CD4-positive, CD25-positive, alpha-beta regulatory T cell (primary cell): Measurements from ENCODE around the gene OSBPL3. TPM values are rescaled to one million over a fixed set of nuclear protein-coding genes. Genes with fewer than 3 reads are reported as not detected.

Source experiments
- ATAC-seq, 2 donors: fragments of 150-1000 bp; cut with Tn5 transposase; one replicate each; pipeline ENCODE4 v1.10.0; 2021; ENCODE audit warnings: low read depth in 2 of 2, moderate number of reproducible peaks in 2 of 2, moderate library complexity in 1 of 2
- DNase-seq, 3 donors: peaks; one replicate each; pipeline versions ENCODE4 v3.0.0 to v3.0.0-alpha.2; 2012 to 2022; ENCODE audit warnings: mixed read lengths in 1 of 3
- H3K27ac ChIP-seq: one replicate; pipeline ENCODE4 v1.7.0; 2013; ENCODE audit warnings: mild to moderate bottlenecking, low read length; ENCODE audit not compliant: insufficient read depth, poor library complexity, severe bottlenecking
- H3K27me3 ChIP-seq: one replicate; pipeline ENCODE4 v1.7.0; 2013; ENCODE audit warnings: low read length; ENCODE audit not compliant: control insufficient read depth, insufficient read depth
- H3K36me3 ChIP-seq: one replicate; pipeline ENCODE4 v1.7.0; 2013; ENCODE audit warnings: mild to moderate bottlenecking, low read length, moderate library complexity; ENCODE audit not compliant: control insufficient read depth, insufficient read depth
- H3K4me1 ChIP-seq: 2 replicates; pipeline ENCODE4 v1.7.0; 2013; ENCODE audit warnings: mild to moderate bottlenecking, low read length; ENCODE audit not compliant: insufficient read depth, control insufficient read depth, poor library complexity, severe bottlenecking
- H3K4me3 ChIP-seq: one replicate; pipeline ENCODE4 v1.7.0; 2013; ENCODE audit warnings: low read depth, mild to moderate bottlenecking, low read length, moderate library complexity
- H3K9me3 ChIP-seq, 2 experiments: 1 replicate in 1 of 2; 2 replicates in 1 of 2; pipeline ENCODE4 v1.7.0; 2013; ENCODE audit warnings: low read length in 2 of 2, mild to moderate bottlenecking in 1 of 2, moderate library complexity in 1 of 2; ENCODE audit not compliant: control insufficient read depth in 2 of 2
- H3K27ac Mint-ChIP-seq, 3 donors: one replicate each; pipeline ENCODE4 v1.8.0; 2020 to 2022; ENCODE audit warnings: mild to moderate bottlenecking in 3 of 3, mixed read lengths in 3 of 3, moderate library complexity in 2 of 3
- H3K27me3 Mint-ChIP-seq: one replicate; pipeline ENCODE4 v1.8.0; 2022; ENCODE audit warnings: mild to moderate bottlenecking, mixed read lengths
- H3K36me3 Mint-ChIP-seq: one replicate; pipeline ENCODE4 v1.8.0; 2020; ENCODE audit warnings: mixed read lengths
- H3K4me1 Mint-ChIP-seq, 4 donors: one replicate each; pipeline ENCODE4 v1.8.0; 2020 to 2022; ENCODE audit warnings: mixed read lengths in 4 of 4, mild to moderate bottlenecking in 1 of 4
- H3K4me3 Mint-ChIP-seq, 4 donors: one replicate each; pipeline ENCODE4 v1.8.0; 2020 to 2022; ENCODE audit warnings: mild to moderate bottlenecking in 4 of 4, mixed read lengths in 4 of 4, moderate library complexity in 3 of 4
- H3K9me3 Mint-ChIP-seq, 7 donors: one replicate each; pipeline ENCODE4 v1.8.0; 2020 to 2022; ENCODE audit warnings: mixed read lengths in 7 of 7, mild to moderate bottlenecking in 3 of 7, moderate library complexity in 2 of 7
- polyA plus RNA-seq, 4 donors: library from polyadenylated mRNA; unstranded; fragments of 300-500 nt; fragmentation: Illumina TruSeq; gene quantifications; one replicate each; pipeline ENCODE4 v1.2.3, GENCODE V29; 2021
- total RNA-seq: library from RNA; stranded (reverse); gene quantifications from one replicate; pipeline ENCODE4 v1.2.3, GENCODE V29; 2022

The OSBPL3 gene
- total and polyA plus RNA-seq, 5 donors from 2014 or later, result 9.1 to 43.0 (median 14.3) TPM

DNA sequence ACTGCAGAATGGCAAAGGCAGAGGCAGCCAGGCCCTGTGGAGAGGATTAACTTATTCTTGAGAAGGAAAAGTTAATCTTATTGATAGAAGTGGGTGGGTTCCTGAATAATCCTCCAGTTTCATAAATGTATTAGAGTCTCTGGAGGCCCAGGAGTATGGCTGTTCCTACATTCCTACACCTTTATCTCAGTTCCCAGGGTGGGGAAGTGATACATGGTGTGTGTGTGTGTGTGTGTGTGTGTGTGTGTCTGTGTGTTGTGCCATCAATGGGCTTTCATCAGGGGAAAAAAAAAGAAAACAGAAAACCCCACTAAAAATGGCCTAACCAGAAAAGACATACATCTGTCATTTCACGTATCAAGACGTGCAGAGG is 200.7 kb downstream of the OSBPL3 start:
- no peak for ATAC-seq
- H3K4me3 ChIP-seq, result no peak overlapping the region
- H3K4me3 Mint-ChIP-seq, result no peak overlapping the region
- peaks cover 0 to 4% (median 1%) of the 10 kb centered on the region in 4 donors for H3K4me1 Mint-ChIP-seq
- H3K9me3 ChIP-seq, result no peaks in the 10 kb centered on the region
- no peaks in the 10 kb centered on the region for H3K27me3 ChIP-seq
- H3K27ac Mint-ChIP-seq, result no peak overlapping the region
- no peaks in the 10 kb centered on the region for H3K27me3 Mint-ChIP-seq
- DNase-seq, result no peak
- no peaks in the 10 kb centered on the region for H3K36me3 ChIP-seq
- H3K4me1 ChIP-seq, result no peaks in the 10 kb centered on the region
- peaks cover 0 to 8% (median 0%) of the 10 kb centered on the region in 7 donors for H3K9me3 Mint-ChIP-seq
- no peak overlapping the region for H3K27ac ChIP-seq
- H3K36me3 Mint-ChIP-seq, result peaks cover 7% of the 10 kb centered on the region

GRCh38 chr7:24778543-24779282 is 201.3 kb downstream of the OSBPL3 start:
- DNase-seq (no peak), ATAC-seq (no peak)
- Histone ChIP-seq H3K9me3 (no peaks in the 10 kb centered on the region), H3K27ac (no peak overlapping the region), H3K27me3 (no peaks in the 10 kb centered on the region), H3K4me1 (no peaks in the 10 kb centered on the region), H3K4me3 (no peak overlapping the region), H3K36me3 (no peaks in the 10 kb centered on the region)
- Mint-ChIP-seq H3K27ac (no peak overlapping the region), H3K4me3 (no peak overlapping the region), H3K4me1 (peaks cover 0 to 4% (median 1%) of the 10 kb centered on the region in 4 donors), H3K27me3 (peaks cover 3% of the 10 kb centered on the region), H3K9me3 (peaks cover 0 to 5% (median 0%) of the 10 kb centered on the region in 7 donors), H3K36me3 (peaks cover 5% of the 10 kb centered on the region)

DNA sequence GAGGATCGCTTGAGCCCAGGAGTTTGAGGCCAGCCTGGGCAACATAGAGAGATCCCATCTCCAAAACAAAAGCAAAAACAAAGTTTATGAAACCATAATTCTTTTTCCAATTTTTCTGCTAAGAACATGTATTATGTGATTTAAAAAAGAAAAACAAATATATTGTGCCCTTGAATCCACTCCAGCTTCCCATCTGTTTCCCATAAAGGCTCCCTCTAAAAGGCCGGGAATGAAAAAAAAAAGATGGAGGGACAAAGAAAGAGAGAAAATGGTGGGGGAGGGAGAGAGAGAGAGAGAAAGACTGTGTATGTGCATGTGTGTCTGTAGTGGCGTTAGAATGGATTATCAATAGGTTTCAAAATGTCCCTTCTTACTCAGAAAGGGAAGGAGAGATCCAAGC is 202.2 kb downstream of the OSBPL3 start:
- Histone ChIP-seq H3K9me3 (no peaks in the 10 kb centered on the region), H3K27ac (no peak overlapping the region), H3K36me3 (no peaks in the 10 kb centered on the region), H3K27me3 (no peaks in the 10 kb centered on the region), H3K4me3 (no peak overlapping the region), H3K4me1 (no peaks in the 10 kb centered on the region)
- Mint-ChIP-seq H3K27me3 (peaks cover 9% of the 10 kb centered on the region), H3K27ac (no peak overlapping the region), H3K36me3 (no peaks in the 10 kb centered on the region), H3K4me1 (peaks cover 0 to 4% (median 1%) of the 10 kb centered on the region in 4 donors), H3K9me3 (peaks cover 0 to 1% (median 0%) of the 10 kb centered on the region in 7 donors), H3K4me3 (no peak overlapping the region)
- ATAC-seq (no peak), DNase-seq (no peak)

DNA sequence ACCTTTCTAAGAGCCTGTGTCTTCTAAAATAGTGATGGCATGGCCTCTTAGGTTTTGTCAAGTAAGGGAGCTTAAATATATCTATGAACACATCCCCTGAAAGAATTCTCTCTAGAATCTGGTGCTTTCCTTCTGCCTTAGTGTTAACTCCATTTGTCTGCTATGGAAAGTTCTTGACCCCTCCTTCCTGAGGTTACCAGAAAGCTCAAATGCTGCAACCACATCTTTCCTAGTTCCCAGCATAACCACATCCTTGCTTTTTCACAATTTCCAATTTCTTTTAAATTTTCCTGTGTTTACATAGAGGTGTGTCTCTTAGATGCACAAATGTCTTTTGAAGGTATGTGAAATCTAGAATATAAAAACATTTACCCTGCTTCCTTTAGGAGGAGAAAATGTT is 206.3 kb downstream of the OSBPL3 start:
- H3K27ac Mint-ChIP-seq, result no peak overlapping the region
- Histone ChIP-seq H3K4me1 (no peaks in the 10 kb centered on the region), H3K9me3 (peaks cover 0 to 8% of the 10 kb centered on the region in 2 experiments), H3K27ac (no peak overlapping the region), H3K27me3 (peaks cover 5% of the 10 kb centered on the region), H3K4me3 (no peak overlapping the region), H3K36me3 (no peaks in the 10 kb centered on the region)
- H3K4me3 Mint-ChIP-seq, result no peak overlapping the region
- peaks cover 0 to 13% (median 0%) of the 10 kb centered on the region in 7 donors for H3K9me3 Mint-ChIP-seq
- H3K4me1 Mint-ChIP-seq, result peaks cover 0 to 4% (median 0%) of the 10 kb centered on the region in 4 donors
- H3K36me3 Mint-ChIP-seq, result no peaks in the 10 kb centered on the region
- DNase-seq (no peak), ATAC-seq (no peak)
- peaks cover 35% of the 10 kb centered on the region for H3K27me3 Mint-ChIP-seq

DNA sequence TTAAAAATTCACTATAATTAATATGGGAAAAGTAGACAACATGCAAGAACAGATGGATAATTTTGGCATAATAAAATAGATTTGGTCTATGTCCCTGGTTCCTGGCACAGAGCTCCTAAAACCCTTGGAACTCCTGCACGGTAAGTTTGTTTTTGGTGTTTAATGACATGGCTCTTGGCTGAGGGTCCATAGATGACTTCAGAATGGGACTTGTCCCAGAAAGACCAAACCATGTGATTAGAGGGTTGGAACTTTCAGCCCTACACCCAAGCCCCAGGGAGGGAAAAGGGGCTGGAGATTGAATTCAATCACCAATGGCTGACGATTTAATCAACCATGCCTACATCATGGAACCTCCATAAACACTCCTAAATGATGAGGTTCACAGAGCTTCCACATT is 210.1 kb downstream of the OSBPL3 start:
- H3K4me1 ChIP-seq, result no peaks in the 10 kb centered on the region
- H3K27ac ChIP-seq, result no peak overlapping the region
- no peaks in the 10 kb centered on the region for H3K4me1 Mint-ChIP-seq
- H3K36me3 Mint-ChIP-seq, result no peaks in the 10 kb centered on the region
- peaks cover 7% of the 10 kb centered on the region for H3K27me3 ChIP-seq
- no peak overlapping the region for H3K27ac Mint-ChIP-seq
- H3K27me3 Mint-ChIP-seq, result peaks cover 49% of the 10 kb centered on the region
- peaks cover 0 to 13% (median 1%) of the 10 kb centered on the region in 7 donors for H3K9me3 Mint-ChIP-seq
- H3K4me3 Mint-ChIP-seq, result no peak overlapping the region
- H3K9me3 ChIP-seq, result peaks cover 0 to 8% of the 10 kb centered on the region in 2 experiments
- H3K4me3 ChIP-seq, result no peak overlapping the region
- DNase-seq, result no peak
- no peak for ATAC-seq
- no peaks in the 10 kb centered on the region for H3K36me3 ChIP-seq

DNA sequence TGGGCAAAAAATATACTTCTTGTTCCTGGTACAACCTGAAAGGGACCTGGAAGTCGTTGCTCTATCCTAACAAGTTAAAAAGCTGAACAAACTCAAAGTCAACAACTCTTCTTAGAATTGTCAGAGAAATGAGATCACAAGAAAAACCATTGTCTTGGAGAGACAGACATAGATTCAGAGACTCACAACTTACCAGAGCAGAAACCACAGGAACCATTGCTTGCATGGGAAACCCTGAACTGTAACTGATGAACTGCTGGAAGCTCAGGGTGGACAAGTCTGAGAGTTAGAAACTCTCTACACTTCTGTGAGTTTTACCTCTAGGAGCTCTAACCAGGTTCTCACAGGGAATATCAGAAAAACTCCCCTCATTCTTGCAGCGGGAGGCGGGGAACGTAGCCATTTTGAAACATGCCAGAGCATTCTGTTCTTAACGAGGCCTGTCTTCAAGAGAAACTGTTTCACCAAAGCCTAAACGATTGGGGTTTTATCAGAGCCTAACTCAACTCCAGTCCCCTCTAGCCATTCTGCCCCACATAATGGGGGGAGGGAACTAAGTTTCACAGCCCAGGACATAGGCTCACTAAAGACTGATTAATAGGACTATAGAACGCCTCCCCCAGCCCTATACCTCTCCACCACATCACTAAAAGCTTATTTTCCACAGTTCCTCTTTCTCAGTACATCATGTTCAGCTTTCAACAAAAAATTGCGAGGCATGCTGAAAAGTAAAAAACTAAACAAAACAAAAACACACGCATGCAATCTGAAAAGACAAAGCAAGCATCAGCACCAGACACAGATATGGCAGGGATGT is 210.8 kb downstream of the OSBPL3 start:
- Mint-ChIP-seq H3K36me3 (no peaks in the 10 kb centered on the region), H3K27me3 (peaks cover 49% of the 10 kb centered on the region), H3K4me1 (no peaks in the 10 kb centered on the region), H3K9me3 (peaks cover 0 to 13% (median 1%) of the 10 kb centered on the region in 7 donors), H3K4me3 (no peak overlapping the region), H3K27ac (no peak overlapping the region)
- H3K9me3 ChIP-seq, result peaks cover 0 to 8% of the 10 kb centered on the region in 2 experiments
- H3K27me3 ChIP-seq, result peaks cover 7% of the 10 kb centered on the region
- peak in 1 of 3 donors; percentile 16 for DNase-seq
- no peak overlapping the region for H3K4me3 ChIP-seq
- no peak for ATAC-seq
- H3K27ac ChIP-seq, result no peak overlapping the region
- no peaks in the 10 kb centered on the region for H3K36me3 ChIP-seq
- H3K4me1 ChIP-seq, result no peaks in the 10 kb centered on the region

GRCh38 chr7:24767878-24768569 is 212.0 kb downstream of the OSBPL3 start:
- no peaks in the 10 kb centered on the region for H3K4me1 Mint-ChIP-seq
- peaks cover 0 to 13% (median 1%) of the 10 kb centered on the region in 7 donors for H3K9me3 Mint-ChIP-seq
- Histone ChIP-seq H3K9me3 (peaks cover 0 to 8% of the 10 kb centered on the region in 2 experiments), H3K27me3 (peaks cover 7% of the 10 kb centered on the region), H3K27ac (no peak overlapping the region), H3K36me3 (no peaks in the 10 kb centered on the region), H3K4me1 (no peaks in the 10 kb centered on the region), H3K4me3 (no peak overlapping the region)
- DNase-seq (no peak), ATAC-seq (no peak)
- H3K4me3 Mint-ChIP-seq, result no peak overlapping the region
- H3K27ac Mint-ChIP-seq, result peak overlapping the region in 1 of 3 donors; percentile 14
- H3K36me3 Mint-ChIP-seq, result no peaks in the 10 kb centered on the region
- peaks cover 40% of the 10 kb centered on the region for H3K27me3 Mint-ChIP-seq
